GM12878 (cell line): ENCODE results near the gene ULK1. TPM values are rescaled to one million over a fixed set of nuclear protein-coding genes. Genes with fewer than 3 reads are reported as not detected.

Experiments used
- ATAC-seq: fragments of 200-7000 bp; cut with Tn5 transposase; 3 replicates; pipeline ENCODE4 v1.9.1; 2020; ENCODE audit warnings: mild to moderate bottlenecking, moderate library complexity
- BruUV-seq: library from RNA; stranded (reverse); fragments of 400-500 nt; replicated peaks from 2 replicates; lab custom pipeline; 2021; lab: Mats Ljungman, UMichigan
- CTCF ChIA-PET: fragments of 300-600 bp; sonication (Branson Sonifier 250); formaldehyde crosslinking; extraction: SDS; loops from one replicate; lab custom pipeline; 2021; ENCODE audit warnings: inconsistent platforms; lab: Yijun Ruan, JAX
- POLR2A ChIA-PET: fragments of 350-600 bp; formaldehyde crosslinking; extraction: SDS; loops from one replicate; lab custom pipeline; 2021; ENCODE audit warnings: inconsistent platforms; lab: Charles Lee
- RAD21 ChIA-PET: fragments of 300-600 bp; sonication (Branson Sonifier 250); formaldehyde crosslinking; loops from one replicate; lab custom pipeline; 2023; ENCODE audit warnings: antibody characterized with exemption; ENCODE audit not compliant: unreplicated experiment; lab: Charles Lee
- SMC1A ChIA-PET: fragments of 300-600 bp; sonication (Branson Sonifier 250); formaldehyde crosslinking; loops from one replicate; lab custom pipeline; 2023; ENCODE audit not compliant: unreplicated experiment, uncharacterized antibody; lab: Charles Lee
- DNase-seq: peaks from one replicate; pipeline ENCODE4 v3.0.0-alpha.2; 2011; ENCODE audit warnings: low read depth, low spot score
- FAIRE-seq: peaks from 3 replicates; lab custom pipeline; 2011; peaks lifted over from hg19 to GRCh38; lab: Jason Lieb, UNC
- H2AFZ ChIP-seq: 2 replicates; pipeline ENCODE4 v1.6.0; 2011; ENCODE audit warnings: low read depth, low read length, control low read depth; ENCODE audit not compliant: control insufficient read depth
- H3K27ac ChIP-seq: 2 replicates; pipeline ENCODE4 v1.5.1; 2011; ENCODE audit warnings: control low read depth; ENCODE audit not compliant: control insufficient read depth, insufficient read depth
- H3K27me3 ChIP-seq, 2 experiments: replicated peaks in 1 of 2; 2 replicates each; pipeline versions ENCODE4 v1.6.0 to v1.6.1; 2011; ENCODE audit warnings: low read length in 1 of 2; ENCODE audit not compliant: control insufficient read depth in 2 of 2, insufficient read depth in 2 of 2
- H3K36me3 ChIP-seq, 2 experiments: 2 replicates each; pipeline ENCODE4 v1.5.1; 2011; ENCODE audit warnings: low read length in 1 of 2; ENCODE audit not compliant: control insufficient read depth in 2 of 2, insufficient read depth in 2 of 2
- H3K4me1 ChIP-seq: 2 replicates; pipeline ENCODE4 v1.6.1; 2011; ENCODE audit warnings: mild to moderate bottlenecking, low read length, moderate library complexity, mixed read lengths; ENCODE audit not compliant: control insufficient read depth, insufficient read depth
- H3K4me2 ChIP-seq: 2 replicates; pipeline ENCODE4 v1.6.0; 2011; ENCODE audit warnings: control low read depth; ENCODE audit not compliant: control insufficient read depth, insufficient read depth
- H3K4me3 ChIP-seq: fragments of 200-600 bp; sonication (generic); 2 replicates; pipeline ENCODE4 v1.5.1; 2016
- H3K79me2 ChIP-seq: 2 replicates; pipeline ENCODE4 v1.6.0; 2011; ENCODE audit warnings: low read length; ENCODE audit not compliant: control insufficient read depth, insufficient read depth
- H3K9ac ChIP-seq: 2 replicates; pipeline ENCODE4 v1.8.0; 2011; ENCODE audit warnings: low read length, control low read depth, mixed read lengths; ENCODE audit not compliant: control insufficient read depth, insufficient read depth
- H3K9me3 ChIP-seq: replicated peaks from 3 replicates; pipeline ENCODE4 v1.5.1; 2011; ENCODE audit warnings: mild to moderate bottlenecking, low read length; ENCODE audit not compliant: control insufficient read depth, insufficient read depth
- H4K20me1 ChIP-seq: 2 replicates; pipeline ENCODE4 v1.6.0; 2011; ENCODE audit not compliant: control insufficient read depth, insufficient read depth
- KAT2A ChIP-seq: conservative IDR thresholded peaks from 2 replicates; pipeline ENCODE4 v1.6.1; 2011; ENCODE audit warnings: low read depth, low read length; ENCODE audit not compliant: control insufficient read depth
- NFXL1 ChIP-seq: fragments of 450-650 bp; IDR thresholded peaks from 2 replicates; pipeline ENCODE4 v1.6.1; 2017; ENCODE audit warnings: antibody characterized with exemption, mild to moderate bottlenecking, borderline replicate concordance
- POLR2A ChIP-seq: IDR thresholded peaks from 2 replicates; pipeline ENCODE4 v1.6.1; 2011; ENCODE audit warnings: low read depth, mild to moderate bottlenecking, low read length
- POU2F2 ChIP-seq: IDR thresholded peaks from 3 replicates; pipeline ENCODE4 v1.6.1; 2011; ENCODE audit warnings: low read depth, mild to moderate bottlenecking, low read length, borderline replicate concordance
- SMC3 ChIP-seq: IDR thresholded peaks from 2 replicates; pipeline ENCODE4 v1.6.1; 2011; ENCODE audit warnings: low read length, improper control_type of control experiment, borderline replicate concordance
- SPI1 ChIP-seq: IDR thresholded peaks from 2 replicates; pipeline ENCODE4 v1.6.1; 2011; ENCODE audit warnings: low read depth, mild to moderate bottlenecking, low read length, moderate library complexity, borderline replicate concordance; ENCODE audit not compliant: insufficient read depth
- USF2 ChIP-seq: IDR thresholded peaks from 2 replicates; pipeline ENCODE4 v1.6.1; 2011; ENCODE audit warnings: low read depth, low read length, improper control_type of control experiment, borderline replicate concordance
- YY1 ChIP-seq: IDR thresholded peaks from 2 replicates; pipeline ENCODE4 v1.6.1; 2011; ENCODE audit warnings: low read depth, mild to moderate bottlenecking, low read length
- ZBTB11 ChIP-seq: fragments of 450-650 bp; formaldehyde crosslinking; IDR thresholded peaks from 2 replicates; pipeline ENCODE4 v1.5.0; 2022; ENCODE audit warnings: mild to moderate bottlenecking, missing genetic modification characterization
- WGBS: methylation state at CpG from one replicate; pipeline ENCODE4 v1.1.6; 2016; ENCODE audit warnings: low lambda C conversion rate; ENCODE audit not compliant: insufficient replicate concordance, insufficient coverage; ENCODE audit errors: missing lambda C conversion rate; 5-methylcytosine and 5-hydroxymethylcytosine counted together
- in situ Hi-C: fragments of 300-500 bp; cut with MboI; formaldehyde crosslinking; loops from 9 replicates; pipeline ENCODE4 v1.14.3; 2018; ENCODE audit warnings: mixed read lengths
- intact Hi-C: fragments of 100-400 bp; cut with micrococcal nuclease; formaldehyde crosslinking; loops from one replicate; pipeline ENCODE4 v1.14.2; 2022; ENCODE audit not compliant: unreplicated experiment
- polyA plus RNA-seq, 11 experiments: library from polyadenylated mRNA; depleted of rRNA in 4 of 11; unstranded in 6 of 11; stranded (reverse) in 5 of 11; fragments of >200 nt; fragmentation: Nextera tagmentation in 4 of 11; fragmentation: Illumina TruSeq in 1 of 11; extraction: Ambion mirVana in 4 of 11; extraction: Trizol in 1 of 11; gene quantifications; 1 replicate in 1 of 11; 2 replicates in 10 of 11; pipeline versions ENCODE4 v1.2.1 to v1.2.3, GENCODE V29; 2011 to 2016; ENCODE audit warnings: inconsistent platforms in 2 of 11, missing spikeins in 2 of 11, low read depth in 1 of 11
- total RNA-seq, 4 experiments: library from RNA; depleted of rRNA in 3 of 4; stranded (reverse); fragments of >200 nt in 3 of 4; fragmentation: Illumina TruSeq in 1 of 4; extraction: Trizol in 1 of 4; gene quantifications; 2 replicates each; pipeline versions ENCODE4 v1.2.1 to v1.2.3, GENCODE V29; 2013 to 2021
- TF ChIP-seq, protein P1 (sequence below): fragments of 450-650 bp; IDR thresholded peaks from 2 replicates; pipeline ENCODE4 v1.6.1; 2016; ENCODE audit warnings: mild to moderate bottlenecking
- TF ChIP-seq, protein P2 (sequence below): IDR thresholded peaks from 2 replicates; pipeline ENCODE4 v1.6.1; 2012; ENCODE audit warnings: low read depth, low read length, improper control_type of control experiment

ULK1 gene
- total and polyA plus RNA-seq, 10 of the 15 experiments (the other 5 are each of a cell fraction or from before 2014, with no cell fraction given) = 0.13 to 14.1 (median 1.5) TPM

DNA sequence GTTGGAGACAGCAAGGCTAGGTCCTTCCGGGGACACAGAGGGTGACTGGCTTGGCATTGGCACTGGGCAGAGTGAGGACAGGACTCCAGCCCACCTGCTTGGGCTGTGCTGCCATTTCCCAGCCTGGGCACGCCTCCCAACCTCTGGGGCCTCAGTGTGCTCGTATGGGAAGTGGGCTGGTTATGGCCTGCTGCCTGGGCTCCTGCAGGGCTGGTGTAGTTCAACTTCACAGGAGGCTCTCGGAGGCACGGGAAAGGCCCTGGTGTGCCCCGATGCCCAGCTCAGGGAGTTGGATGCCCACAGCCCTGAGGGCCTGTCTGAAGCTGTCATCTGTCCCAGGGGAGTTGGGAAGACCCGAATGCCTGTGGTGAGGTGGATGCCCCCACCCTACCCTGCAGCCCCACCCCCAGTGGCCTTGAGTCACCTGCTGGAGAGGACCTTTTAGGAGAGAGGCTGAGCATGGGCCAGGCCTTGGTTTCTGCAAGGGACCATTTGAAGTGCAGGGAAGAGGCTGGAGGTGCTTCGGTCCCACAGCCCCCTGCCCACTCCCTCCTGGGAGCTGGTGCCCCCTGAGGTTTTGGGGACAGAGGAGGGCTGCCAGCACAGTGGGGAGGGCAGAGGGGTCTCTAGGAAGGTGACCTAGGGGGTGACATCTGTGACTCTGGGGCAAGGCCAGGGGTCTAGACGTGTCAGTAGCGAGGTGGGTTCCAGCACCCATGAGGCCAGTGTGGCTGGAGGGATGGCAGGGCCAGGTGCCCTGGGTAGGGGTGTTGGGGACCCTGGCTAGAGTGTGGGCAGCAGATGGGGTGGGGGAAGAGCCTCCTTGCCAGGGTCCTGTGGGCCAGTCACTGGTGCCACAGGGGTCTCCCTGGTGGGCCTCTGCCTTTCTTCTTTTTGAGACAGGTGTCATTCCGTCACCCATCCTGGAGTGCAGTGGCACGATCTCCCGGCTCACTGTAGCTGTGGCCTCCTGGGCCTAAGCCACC is 9.1 kb downstream of the ULK1 start:
- Histone ChIP-seq H3K79me2 (no peaks in the 10 kb centered on the region), H3K4me2 (no peak overlapping the region), H3K9me3 (no peaks in the 10 kb centered on the region), H3K4me3 (no peak overlapping the region), H3K9ac (no peak overlapping the region), H3K4me1 (no peaks in the 10 kb centered on the region), H3K36me3 (no peaks in the 10 kb centered on the region), H3K27me3 (no peaks in the 10 kb centered on the region), H2AFZ (no peak overlapping the region), H3K27ac (no peak overlapping the region), H4K20me1 (no peaks in the 10 kb centered on the region; the same call in 1 of the 2 replicates)
- ChIA-PET RAD21 (no interaction called here), CTCF (interaction anchor here (0.5 kb wide), 1 partner anchor 20 kb away, joined by 3 read pairs; no protein-coding TSS in a partner anchor), SMC1A (no interaction called here), POLR2A (no interaction called here)
- no peak for FAIRE-seq
- in situ Hi-C loops = no loop called here
- TF ChIP-seq ZBTB11 (CRISPR knock-in tag) (no peak), SMC3 (no peak), POLR2A (no peak), KAT2A (no peak), SPI1 (no peak), NFXL1 (no peak), USF2 (no peak), YY1 (no peak), POU2F2 (no peak)
- TF ChIP-seq, protein P1, sequence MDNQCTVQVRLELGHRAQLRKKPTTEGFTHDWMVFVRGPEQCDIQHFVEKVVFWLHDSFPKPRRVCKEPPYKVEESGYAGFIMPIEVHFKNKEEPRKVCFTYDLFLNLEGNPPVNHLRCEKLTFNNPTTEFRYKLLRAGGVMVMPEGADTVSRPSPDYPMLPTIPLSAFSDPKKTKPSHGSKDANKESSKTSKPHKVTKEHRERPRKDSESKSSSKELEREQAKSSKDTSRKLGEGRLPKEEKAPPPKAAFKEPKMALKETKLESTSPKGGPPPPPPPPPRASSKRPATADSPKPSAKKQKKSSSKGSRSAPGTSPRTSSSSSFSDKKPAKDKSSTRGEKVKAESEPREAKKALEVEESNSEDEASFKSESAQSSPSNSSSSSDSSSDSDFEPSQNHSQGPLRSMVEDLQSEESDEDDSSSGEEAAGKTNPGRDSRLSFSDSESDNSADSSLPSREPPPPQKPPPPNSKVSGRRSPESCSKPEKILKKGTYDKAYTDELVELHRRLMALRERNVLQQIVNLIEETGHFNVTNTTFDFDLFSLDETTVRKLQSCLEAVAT = no peak
- TF ChIP-seq, protein P2, sequence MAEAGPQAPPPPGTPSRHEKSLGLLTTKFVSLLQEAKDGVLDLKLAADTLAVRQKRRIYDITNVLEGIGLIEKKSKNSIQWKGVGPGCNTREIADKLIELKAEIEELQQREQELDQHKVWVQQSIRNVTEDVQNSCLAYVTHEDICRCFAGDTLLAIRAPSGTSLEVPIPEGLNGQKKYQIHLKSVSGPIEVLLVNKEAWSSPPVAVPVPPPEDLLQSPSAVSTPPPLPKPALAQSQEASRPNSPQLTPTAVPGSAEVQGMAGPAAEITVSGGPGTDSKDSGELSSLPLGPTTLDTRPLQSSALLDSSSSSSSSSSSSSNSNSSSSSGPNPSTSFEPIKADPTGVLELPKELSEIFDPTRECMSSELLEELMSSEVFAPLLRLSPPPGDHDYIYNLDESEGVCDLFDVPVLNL = no peak
- intact Hi-C loops = no loop called here
- no TSS peak for BruUV-seq
- ATAC-seq = peak; percentile 49
- no peak for DNase-seq
- WGBS = 66% methylated on average over 13 of the region's 13 CpGs
